HEK293 (cell line): Measurements from ENCODE around the gene CCDC81.

Experiments used
- CTCF ChIA-PET: fragments of 350-600 bp; formaldehyde crosslinking; extraction: SDS; loops from one replicate; lab custom pipeline; 2021; ENCODE audit warnings: antibody characterized with exemption; lab: Yijun Ruan, JAX
- POLR2A ChIA-PET: fragments of 300-600 bp; formaldehyde crosslinking; extraction: SDS; loops from one replicate; lab custom pipeline; 2020; ENCODE audit warnings: antibody characterized with exemption, inconsistent platforms; lab: Yijun Ruan, JAX
- H3K27ac ChIP-seq: fragments of 200-500 bp; sonication (Bioruptor generic); 2 replicates; pipeline ENCODE4 v1.5.1; 2014; ENCODE audit warnings: low read depth, low read length, control low read depth, inconsistent platforms; ENCODE audit errors: extremely low read depth
- H3K36me3 ChIP-seq, 2 experiments: fragments of 200-500 bp in 1 of 2; sonication (Bioruptor generic) in 1 of 2; 1 replicate in 1 of 2; 2 replicates in 1 of 2; pipeline ENCODE4 v1.5.1; 2014 to 2017; ENCODE audit warnings: inconsistent platforms in 2 of 2, low read length in 2 of 2; ENCODE audit not compliant: control insufficient read depth in 2 of 2, insufficient read depth in 1 of 2
- H3K4me1 ChIP-seq: fragments of 200-500 bp; sonication (Bioruptor generic); 2 replicates; pipeline ENCODE4 v1.5.1; 2014; ENCODE audit warnings: mild to moderate bottlenecking, low read length, inconsistent platforms; ENCODE audit not compliant: control insufficient read depth, insufficient read depth
- H3K4me3 ChIP-seq: 2 replicates; pipeline ENCODE4 v1.5.1; 2011; ENCODE audit warnings: low read depth, mild to moderate bottlenecking, control low read depth, low read length, moderate library complexity
- H3K9me3 ChIP-seq: fragments of 200-500 bp; sonication (Bioruptor generic); 2 replicates; pipeline ENCODE4 v1.5.1; 2014; ENCODE audit warnings: low read depth, low read length, inconsistent platforms; ENCODE audit not compliant: control insufficient read depth, insufficient read depth
- ATF2 ChIP-seq: fragments of 450-650 bp; formaldehyde crosslinking; IDR thresholded peaks from 2 replicates; pipeline ENCODE4 v1.5.1; 2016; ENCODE audit warnings: missing biosample characterization, missing genetic modification characterization, low read depth
- FEZF1 ChIP-seq: fragments of 450-650 bp; formaldehyde crosslinking; IDR thresholded peaks from 2 replicates; pipeline ENCODE4 v1.5.1; 2016; ENCODE audit warnings: missing biosample characterization, missing genetic modification characterization
- INSM2 ChIP-seq: fragments of 450-650 bp; formaldehyde crosslinking; IDR thresholded peaks from 2 replicates; pipeline ENCODE4 v1.5.1; 2016; ENCODE audit warnings: missing biosample characterization, missing genetic modification characterization
- PRDM2 ChIP-seq: fragments of 450-650 bp; formaldehyde crosslinking; IDR thresholded peaks from 2 replicates; pipeline ENCODE4 v1.5.1; 2016; ENCODE audit warnings: missing biosample characterization, missing genetic modification characterization, borderline replicate concordance
- TRIM28 ChIP-seq: IDR thresholded peaks from 2 replicates; pipeline ENCODE4 v1.6.1; 2011; ENCODE audit warnings: low read length, control low read depth, borderline replicate concordance
- YY1 ChIP-seq: fragments of 450-650 bp; formaldehyde crosslinking; IDR thresholded peaks from 2 replicates; pipeline ENCODE4 v1.5.1; 2018; ENCODE audit warnings: missing biosample characterization, missing genetic modification characterization
- ZBTB11 ChIP-seq: fragments of 450-650 bp; formaldehyde crosslinking; conservative IDR thresholded peaks from 2 replicates; pipeline ENCODE4 v1.5.1; 2016; ENCODE audit warnings: low read depth, missing biosample characterization, missing genetic modification characterization
- ZBTB49 ChIP-seq: fragments of 450-650 bp; formaldehyde crosslinking; IDR thresholded peaks from 2 replicates; pipeline ENCODE4 v1.5.1; 2016; ENCODE audit warnings: missing biosample characterization, missing genetic modification characterization, low read depth
- ZNF114 ChIP-seq: fragments of 450-650 bp; formaldehyde crosslinking; IDR thresholded peaks from 2 replicates; pipeline ENCODE4 v1.5.0; 2017; ENCODE audit warnings: missing biosample characterization, missing genetic modification characterization
- ZNF121 ChIP-seq: fragments of 450-650 bp; formaldehyde crosslinking; IDR thresholded peaks from 2 replicates; pipeline ENCODE4 v1.5.1; 2016; ENCODE audit warnings: missing biosample characterization, missing genetic modification characterization
- ZNF19 ChIP-seq: fragments of 450-650 bp; formaldehyde crosslinking; IDR thresholded peaks from 2 replicates; pipeline ENCODE4; 2016; ENCODE audit warnings: missing biosample characterization, missing genetic modification characterization, low read depth
- ZNF202 ChIP-seq: fragments of 450-650 bp; formaldehyde crosslinking; IDR thresholded peaks from 2 replicates; pipeline ENCODE4 v1.5.1; 2016; ENCODE audit warnings: missing biosample characterization, missing genetic modification characterization, borderline replicate concordance
- ZNF223 ChIP-seq: fragments of 450-650 bp; formaldehyde crosslinking; IDR thresholded peaks from 2 replicates; pipeline ENCODE4 v1.5.1; 2016; ENCODE audit warnings: missing biosample characterization, missing genetic modification characterization
- ZNF404 ChIP-seq: fragments of 450-650 bp; formaldehyde crosslinking; IDR thresholded peaks from 2 replicates; pipeline ENCODE4 v1.5.1; 2017; ENCODE audit warnings: missing biosample characterization, missing genetic modification characterization
- ZNF514 ChIP-seq: fragments of 450-650 bp; formaldehyde crosslinking; IDR thresholded peaks from 2 replicates; pipeline ENCODE4 v1.5.1; 2016; ENCODE audit warnings: missing biosample characterization, missing genetic modification characterization
- ZNF558 ChIP-seq: fragments of 450-650 bp; formaldehyde crosslinking; IDR thresholded peaks from 2 replicates; pipeline ENCODE4 v1.5.1; 2016; ENCODE audit warnings: missing biosample characterization, missing genetic modification characterization
- ZNF561 ChIP-seq: fragments of 450-650 bp; IDR thresholded peaks from 2 replicates; pipeline ENCODE4 v1.5.1; 2018; ENCODE audit warnings: missing biosample characterization, missing genetic modification characterization, borderline replicate concordance
- ZNF704 ChIP-seq: fragments of 450-650 bp; formaldehyde crosslinking; IDR thresholded peaks from 2 replicates; pipeline ENCODE4 v1.5.1; 2016; ENCODE audit warnings: missing biosample characterization, missing genetic modification characterization
- ZNF843 ChIP-seq: fragments of 450-650 bp; formaldehyde crosslinking; IDR thresholded peaks from 2 replicates; pipeline ENCODE4 v1.5.1; 2016; ENCODE audit warnings: missing biosample characterization, missing genetic modification characterization

Gene CCDC81

GRCh38 chr11:86397351-86397750, 22.7 kb downstream of the CCDC81 start:
- TF ChIP-seq ATF2 (tag by site-specific recombination) (no peak), ZNF514 (no peak), TRIM28 (no peak), PRDM2 (tag by site-specific recombination) (no peak), ZBTB49 (tag by site-specific recombination) (no peak), ZNF114 (tag by site-specific recombination) (no peak), INSM2 (tag by site-specific recombination) (no peak), FEZF1 (tag by site-specific recombination) (no peak), ZNF561 (tag by site-specific recombination) (no peak), YY1 (no peak), ZNF404 (tag by site-specific recombination) (no peak), ZNF223 (tag by site-specific recombination) (no peak), ZBTB11 (tag by site-specific recombination) (no peak), ZNF558 (no peak), ZNF202 (tag by site-specific recombination) (no peak), ZNF843 (no peak), ZNF121 (tag by site-specific recombination) (no peak), ZNF19 (no peak), ZNF704 (tag by site-specific recombination) (no peak)
- Histone ChIP-seq H3K27ac (no peak overlapping the region), H3K4me1 (no peaks in the 10 kb centered on the region), H3K4me3 (no peak overlapping the region), H3K9me3 (no peaks in the 10 kb centered on the region), H3K36me3 (no peaks in the 10 kb centered on the region)
- POLR2A ChIA-PET, result no interaction called here
- CTCF ChIA-PET, result interaction anchor here (0.5 to 0.9 kb wide), 3 partner anchors 10 to 53 kb away, joined by 3 to 5 read pairs (median 4); no protein-coding TSS in a partner anchor
